Right lobe of liver (tissue), 4 donors: ENCODE results near the gene AP4E1.

Source experiments
- POLR2A ChIP-seq: fragments of 450-650 bp; IDR thresholded peaks from one replicate; pipeline ENCODE4 v1.6.1; 2017; ENCODE audit warnings: antibody characterized with exemption, mild to moderate bottlenecking
- TF ChIP-seq, protein P1 (sequence below), 4 donors: fragments of 200-600 bp in 3 of 4; fragments of 450-650 bp in 1 of 4; IDR thresholded peaks; one replicate each; pipeline versions ENCODE4 v1.5.1 to v1.8.0; 2016 to 2022; ENCODE audit warnings: antibody characterized with exemption in 4 of 4, mild to moderate bottlenecking in 2 of 4
- donor health status: DM: no; HTN: no; CAD: no.
- donor health status: DM: no; HTN: no; CAD: no.
- donor health status: DM: no; HTN: yes; CAD: no.

DNA sequence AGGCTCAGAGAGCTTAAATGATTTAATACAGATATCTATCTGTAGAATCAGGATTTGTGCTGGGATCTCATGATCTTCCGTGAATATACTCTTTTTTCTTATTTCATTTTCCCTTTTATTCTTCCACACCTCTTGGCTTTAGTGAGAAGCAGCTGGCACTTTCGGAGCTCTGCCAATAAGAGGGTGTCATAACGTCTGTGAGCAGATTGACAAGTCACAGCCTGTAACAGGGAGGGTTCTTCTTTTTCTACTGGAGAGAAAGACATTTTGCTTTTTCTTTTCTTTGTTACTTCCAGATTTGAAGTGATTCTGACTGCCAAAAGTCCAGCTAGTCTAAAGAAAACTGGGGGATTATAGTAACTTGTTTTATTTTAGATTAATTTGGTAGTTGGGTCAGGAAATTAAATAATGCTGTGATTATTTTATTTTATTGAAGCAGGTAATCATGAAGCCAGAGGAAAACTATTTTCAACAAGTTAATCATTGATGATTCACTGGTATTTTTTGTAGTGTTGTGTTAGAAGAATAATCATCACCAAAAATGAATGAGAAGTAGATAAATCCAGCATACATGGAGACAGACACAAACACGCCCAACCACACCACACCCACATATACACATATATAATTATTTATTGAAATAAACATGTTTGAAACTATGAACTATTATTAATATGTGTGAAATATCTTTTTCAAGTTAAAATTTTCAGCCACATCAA is 116.4 kb downstream of the AP4E1 start:
- TF ChIP-seq, protein P1, sequence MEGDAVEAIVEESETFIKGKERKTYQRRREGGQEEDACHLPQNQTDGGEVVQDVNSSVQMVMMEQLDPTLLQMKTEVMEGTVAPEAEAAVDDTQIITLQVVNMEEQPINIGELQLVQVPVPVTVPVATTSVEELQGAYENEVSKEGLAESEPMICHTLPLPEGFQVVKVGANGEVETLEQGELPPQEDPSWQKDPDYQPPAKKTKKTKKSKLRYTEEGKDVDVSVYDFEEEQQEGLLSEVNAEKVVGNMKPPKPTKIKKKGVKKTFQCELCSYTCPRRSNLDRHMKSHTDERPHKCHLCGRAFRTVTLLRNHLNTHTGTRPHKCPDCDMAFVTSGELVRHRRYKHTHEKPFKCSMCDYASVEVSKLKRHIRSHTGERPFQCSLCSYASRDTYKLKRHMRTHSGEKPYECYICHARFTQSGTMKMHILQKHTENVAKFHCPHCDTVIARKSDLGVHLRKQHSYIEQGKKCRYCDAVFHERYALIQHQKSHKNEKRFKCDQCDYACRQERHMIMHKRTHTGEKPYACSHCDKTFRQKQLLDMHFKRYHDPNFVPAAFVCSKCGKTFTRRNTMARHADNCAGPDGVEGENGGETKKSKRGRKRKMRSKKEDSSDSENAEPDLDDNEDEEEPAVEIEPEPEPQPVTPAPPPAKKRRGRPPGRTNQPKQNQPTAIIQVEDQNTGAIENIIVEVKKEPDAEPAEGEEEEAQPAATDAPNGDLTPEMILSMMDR (IDR thresholded peaks at IDR 0.05) = no peak
- TF ChIP-seq POLR2A = no peak
